C4-2B (cell line): ENCODE measurements around the gene UGP2.

ENCODE experiments used
- ZFX ChIP-seq: fragments of 450-650 bp; IDR thresholded peaks from 2 replicates; pipeline ENCODE4 v1.6.1; 2017
- TF ChIP-seq, protein P1 (sequence below): fragments of 450-650 bp; conservative IDR thresholded peaks from 2 replicates; pipeline ENCODE4 v1.5.1; 2017; ENCODE audit warnings: mild to moderate bottlenecking

DNA sequence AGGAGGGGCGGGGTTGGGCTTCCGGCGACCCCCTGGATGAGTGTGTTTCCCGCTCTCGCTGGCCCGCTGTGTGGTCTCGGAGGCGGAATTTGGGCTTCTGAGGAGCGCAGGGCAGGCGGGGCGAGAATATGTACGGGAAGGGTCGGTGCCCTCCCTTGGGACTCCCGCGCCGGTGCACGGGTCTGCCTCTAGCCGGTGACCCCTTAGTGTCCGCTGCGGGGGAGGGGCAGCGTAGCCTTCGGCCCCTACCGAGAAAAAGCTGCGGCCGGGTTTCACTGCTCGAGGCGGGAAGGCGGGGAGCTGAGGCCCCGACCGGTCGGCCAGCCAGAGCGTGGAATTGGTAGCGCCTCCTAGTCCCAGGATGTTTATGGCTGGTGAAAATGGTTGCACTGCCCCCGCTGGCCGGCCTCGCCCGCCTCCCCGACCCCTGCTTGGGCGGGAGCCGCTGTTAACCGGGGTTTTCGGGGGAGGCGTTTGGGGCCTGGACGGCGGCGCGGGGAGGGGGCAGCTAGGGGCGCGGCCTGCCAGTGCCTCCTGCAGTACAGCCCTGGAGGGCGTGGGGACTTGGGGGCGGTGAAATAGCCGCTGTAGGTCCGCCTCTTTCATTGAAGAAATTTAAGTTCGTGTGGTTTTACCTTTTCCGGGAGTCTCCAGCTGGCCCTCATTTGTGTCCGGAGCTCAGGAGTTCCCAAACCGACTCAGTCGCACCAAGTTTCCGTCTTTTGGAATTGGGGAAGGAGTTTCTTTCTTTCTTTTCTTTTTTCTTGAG lies at the start of gene UGP2:
- TF ChIP-seq, protein P1, sequence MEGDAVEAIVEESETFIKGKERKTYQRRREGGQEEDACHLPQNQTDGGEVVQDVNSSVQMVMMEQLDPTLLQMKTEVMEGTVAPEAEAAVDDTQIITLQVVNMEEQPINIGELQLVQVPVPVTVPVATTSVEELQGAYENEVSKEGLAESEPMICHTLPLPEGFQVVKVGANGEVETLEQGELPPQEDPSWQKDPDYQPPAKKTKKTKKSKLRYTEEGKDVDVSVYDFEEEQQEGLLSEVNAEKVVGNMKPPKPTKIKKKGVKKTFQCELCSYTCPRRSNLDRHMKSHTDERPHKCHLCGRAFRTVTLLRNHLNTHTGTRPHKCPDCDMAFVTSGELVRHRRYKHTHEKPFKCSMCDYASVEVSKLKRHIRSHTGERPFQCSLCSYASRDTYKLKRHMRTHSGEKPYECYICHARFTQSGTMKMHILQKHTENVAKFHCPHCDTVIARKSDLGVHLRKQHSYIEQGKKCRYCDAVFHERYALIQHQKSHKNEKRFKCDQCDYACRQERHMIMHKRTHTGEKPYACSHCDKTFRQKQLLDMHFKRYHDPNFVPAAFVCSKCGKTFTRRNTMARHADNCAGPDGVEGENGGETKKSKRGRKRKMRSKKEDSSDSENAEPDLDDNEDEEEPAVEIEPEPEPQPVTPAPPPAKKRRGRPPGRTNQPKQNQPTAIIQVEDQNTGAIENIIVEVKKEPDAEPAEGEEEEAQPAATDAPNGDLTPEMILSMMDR = peak; percentile 13
- TF ChIP-seq ZFX = peak; percentile 44; the same call in 1 of the 2 replicates
